ENCODE measurements around the gene PTX3.

- TF ChIP-seq POLR2A (IDR thresholded peaks at IDR 0.05) (no peak), CTCF (IDR thresholded peaks at IDR 0.05) (no peak)
Observed at GRCh38 chr3:157417247-157417646, 19.4 kb upstream of the PTX3 start.
